H1 (cell line): Measurements from ENCODE around the gene TSKU. TPM values are rescaled to one million over a fixed set of nuclear protein-coding genes. Genes with fewer than 3 reads are reported as not detected.

Experiments
- CTCF ChIA-PET: fragments of 300-600 bp; sonication (Branson Sonifier 250); formaldehyde crosslinking; loops from one replicate; lab custom pipeline; 2021; ENCODE audit not compliant: partially characterized antibody; lab: Charles Lee
- POLR2A ChIA-PET: fragments of 300-600 bp; sonication (Branson Sonifier 250); formaldehyde crosslinking; loops from one replicate; lab custom pipeline; 2021; ENCODE audit warnings: inconsistent platforms; ENCODE audit not compliant: partially characterized antibody; lab: Charles Lee
- DNase-seq, 2 experiments: peaks; one replicate each; pipeline versions ENCODE4 v3.0.0 to v3.0.0-alpha.2; 2010 to 2022; ENCODE audit warnings: low spot score in 2 of 2, low read depth in 1 of 2, mixed read lengths in 1 of 2
- FAIRE-seq: peaks from 2 replicates; lab custom pipeline; 2011; peaks lifted over from hg19 to GRCh38; lab: Jason Lieb, UNC
- H2AFZ ChIP-seq: 2 replicates; pipeline ENCODE4 v1.8.1; 2012; ENCODE audit warnings: low read length, inconsistent platforms
- H2AK5ac ChIP-seq: 2 replicates; pipeline ENCODE4 v1.6.1; 2013; ENCODE audit warnings: low read depth, low read length
- H2BK120ac ChIP-seq: replicated peaks from 2 replicates; pipeline ENCODE3; 2013; ENCODE audit warnings: low read depth, low read length, inconsistent platforms
- H2BK12ac ChIP-seq: 2 replicates; pipeline ENCODE4 v1.6.1; 2013; ENCODE audit warnings: low read depth, low read length
- H2BK15ac ChIP-seq: 2 replicates; pipeline ENCODE4 v1.6.1; 2013; ENCODE audit warnings: low read length
- H2BK20ac ChIP-seq: 2 replicates; pipeline ENCODE4 v1.6.1; 2013; ENCODE audit warnings: low read length
- H2BK5ac ChIP-seq: 2 replicates; pipeline ENCODE4 v1.6.1; 2013; ENCODE audit warnings: low read depth, low read length
- H3K14ac ChIP-seq: 2 replicates; pipeline ENCODE4 v1.6.1; 2013; ENCODE audit warnings: inconsistent platforms; ENCODE audit not compliant: insufficient read length
- H3K18ac ChIP-seq: 2 replicates; pipeline ENCODE4 v1.6.1; 2013; ENCODE audit warnings: low read length; ENCODE audit errors: extremely low read depth
- H3K23ac ChIP-seq: 2 replicates; pipeline ENCODE4 v1.6.1; 2013; ENCODE audit warnings: inconsistent platforms; ENCODE audit not compliant: insufficient read length
- H3K23me2 ChIP-seq: 2 replicates; pipeline ENCODE4 v1.6.1; 2013; ENCODE audit warnings: low read depth, low read length
- H3K27ac ChIP-seq: 2 replicates; pipeline ENCODE4 v1.6.1; 2011; ENCODE audit warnings: low read depth, low read length, inconsistent platforms
- H3K27me3 ChIP-seq, 4 experiments: replicated peaks in 1 of 4; 1 replicate in 1 of 4; 2 replicates in 3 of 4; pipeline versions ENCODE4 v1.6.1 to v1.8.1; 2011 to 2013; ENCODE audit warnings: low read length in 3 of 4, mild to moderate bottlenecking in 3 of 4, inconsistent platforms in 2 of 4, mixed read lengths in 2 of 4, moderate library complexity in 1 of 4; ENCODE audit not compliant: control insufficient read depth in 3 of 4, insufficient read depth in 3 of 4; ENCODE audit errors: extremely low read depth in 1 of 4
- H3K36me3 ChIP-seq, 4 experiments: 2 replicates each; pipeline versions ENCODE4 v1.6.1 to v1.8.1; 2011 to 2013; ENCODE audit warnings: mild to moderate bottlenecking in 4 of 4, low read length in 3 of 4, moderate library complexity in 2 of 4, control low read depth in 1 of 4, inconsistent platforms in 1 of 4; ENCODE audit not compliant: insufficient read depth in 4 of 4, control insufficient read depth in 2 of 4
- H3K4ac ChIP-seq: replicated peaks from 2 replicates; pipeline ENCODE3; 2013; ENCODE audit warnings: low read length, low read depth, mixed read lengths, inconsistent platforms; ENCODE audit not compliant: insufficient read length
- H3K4me1 ChIP-seq, 4 experiments: replicated peaks in 1 of 4; 1 replicate in 1 of 4; 2 replicates in 3 of 4; pipeline versions ENCODE4 v1.6.1 to v1.8.1; 2011 to 2013; ENCODE audit warnings: low read length in 3 of 4, inconsistent platforms in 2 of 4, mixed read lengths in 1 of 4; ENCODE audit not compliant: insufficient read depth in 4 of 4, control insufficient read depth in 3 of 4
- H3K4me2 ChIP-seq, 2 experiments: 2 replicates each; pipeline versions ENCODE4 v1.6.1 to v1.8.1; 2011 to 2013; ENCODE audit warnings: low read depth in 2 of 2, low read length in 2 of 2, control low read depth in 1 of 2, inconsistent platforms in 1 of 2, mild to moderate bottlenecking in 1 of 2; ENCODE audit not compliant: insufficient read depth in 1 of 2
- H3K4me3 ChIP-seq, 4 experiments: fragments of 200-600, 300-600 bp in 1 of 4; sonication (generic), shearing (Covaris generic), sonication (Bioruptor Twin) in 1 of 4; 2 replicates each; pipeline versions ENCODE4 v1.5.1 to v1.8.1; 2011 to 2016; ENCODE audit warnings: low read length in 4 of 4, low read depth in 3 of 4, control low read depth in 2 of 4, inconsistent platforms in 2 of 4, mild to moderate bottlenecking in 2 of 4, mixed read lengths in 1 of 4, moderate library complexity in 1 of 4; ENCODE audit not compliant: insufficient read depth in 2 of 4; ENCODE audit errors: extremely low read depth in 1 of 4
- H3K56ac ChIP-seq: replicated peaks from 2 replicates; pipeline ENCODE3; 2013; ENCODE audit warnings: low read depth, mild to moderate bottlenecking, mixed read lengths, low read length, inconsistent platforms; ENCODE audit not compliant: insufficient read length
- H3K79me1 ChIP-seq: 2 replicates; pipeline ENCODE4 v1.6.1; 2013; ENCODE audit warnings: low read depth, low read length, control low read depth
- H3K79me2 ChIP-seq, 2 experiments: 2 replicates each; pipeline versions ENCODE4 v1.6.1 to v1.8.1; 2012 to 2013; ENCODE audit warnings: low read length in 2 of 2, mild to moderate bottlenecking in 2 of 2, inconsistent platforms in 1 of 2; ENCODE audit not compliant: insufficient read depth in 2 of 2, control insufficient read depth in 1 of 2
- H3K9ac ChIP-seq, 4 experiments: replicated peaks in 1 of 4; 1 replicate in 1 of 4; 2 replicates in 3 of 4; pipeline versions ENCODE4 v1.6.1 to v1.8.1; 2011 to 2013; ENCODE audit warnings: low read depth in 3 of 4, low read length in 3 of 4, control low read depth in 2 of 4, mild to moderate bottlenecking in 2 of 4, moderate library complexity in 2 of 4, inconsistent platforms in 1 of 4; ENCODE audit errors: extremely low read depth in 1 of 4
- H3K9me3 ChIP-seq, 2 experiments: 2 replicates each; pipeline versions ENCODE4 v1.6.1 to v1.8.1; 2012 to 2013; ENCODE audit warnings: mild to moderate bottlenecking in 2 of 2, moderate library complexity in 2 of 2, control low read depth in 1 of 2, inconsistent platforms in 1 of 2, low read depth in 1 of 2, low read length in 1 of 2, mixed read lengths in 1 of 2; ENCODE audit not compliant: insufficient read depth in 2 of 2
- H4K20me1 ChIP-seq, 2 experiments: replicated peaks in 1 of 2; 2 replicates each; pipeline versions ENCODE3 to v1.8.1; 2011 to 2013; ENCODE audit warnings: inconsistent platforms in 2 of 2, low read length in 2 of 2, mild to moderate bottlenecking in 1 of 2; ENCODE audit not compliant: insufficient read depth in 2 of 2, control insufficient read depth in 1 of 2
- H4K5ac ChIP-seq: 2 replicates; pipeline ENCODE4 v1.6.1; 2013; ENCODE audit warnings: low read length, low read depth, mixed read lengths, inconsistent platforms; ENCODE audit not compliant: insufficient read length
- H4K8ac ChIP-seq: 2 replicates; pipeline ENCODE4 v1.8.0; 2013; ENCODE audit warnings: mild to moderate bottlenecking, moderate library complexity, low read length, inconsistent platforms; ENCODE audit not compliant: insufficient read depth; ENCODE audit errors: extremely low read depth
- H4K91ac ChIP-seq: replicated peaks from 2 replicates; pipeline ENCODE3; 2013; ENCODE audit warnings: low read length, mixed read lengths, inconsistent platforms; ENCODE audit not compliant: insufficient read length
- CBX8 ChIP-seq: fragments of 300-800, 300-1000 bp; sonication (generic); IDR thresholded peaks from 2 replicates; pipeline ENCODE4 v1.7.1; 2016; ENCODE audit warnings: low read depth, low read length, borderline replicate concordance
- JUND ChIP-seq: IDR thresholded peaks from 2 replicates; pipeline ENCODE4 v1.6.1; 2011; ENCODE audit warnings: mild to moderate bottlenecking, improper control_type of control experiment, low read length
- POLR2A ChIP-seq, 2 experiments: IDR thresholded peaks; 1 replicate in 1 of 2; 2 replicates in 1 of 2; pipeline ENCODE4 v1.6.1; 2011; ENCODE audit warnings: low read depth in 2 of 2, low read length in 2 of 2, mild to moderate bottlenecking in 2 of 2; ENCODE audit errors: control extremely low read depth in 1 of 2
- RBBP5 ChIP-seq: IDR thresholded peaks from 2 replicates; pipeline ENCODE4 v1.7.1; 2012; ENCODE audit warnings: low read depth, mild to moderate bottlenecking, inconsistent platforms, low read length, moderate library complexity, borderline replicate concordance
- WGBS, 2 experiments: shearing (Covaris generic) in 1 of 2; methylation state at CpG; one replicate each; pipeline versions ENCODE4 v1.1.6 to v1.1.7; 2013 to 2015; ENCODE audit warnings: low lambda C conversion rate in 2 of 2, mixed read lengths in 2 of 2, inconsistent platforms in 1 of 2, low coverage in 1 of 2, missing lambda C conversion rate in 1 of 2; ENCODE audit not compliant: insufficient replicate concordance in 2 of 2, insufficient coverage in 1 of 2, insufficient read length in 1 of 2; ENCODE audit errors: extremely low coverage in 1 of 2, missing lambda C conversion rate in 1 of 2; 5-methylcytosine and 5-hydroxymethylcytosine counted together
- polyA plus RNA-seq, 7 experiments: library from polyadenylated mRNA; depleted of rRNA in 3 of 7; stranded (reverse) in 5 of 7; unstranded in 2 of 7; fragments of >200 nt in 5 of 7; fragments of 200-250 nt in 2 of 7; gene quantifications; 1 replicate in 5 of 7; 2 replicates in 1 of 7; 4 replicates in 1 of 7; pipeline versions ENCODE4 v1.2.1 to v1.2.3, GENCODE V29; 2011 to 2013; ENCODE audit warnings: missing spikeins in 2 of 7, mixed read lengths in 2 of 7
- total RNA-seq: library from RNA; stranded (reverse); fragmentation: NEBNext Ultra II Directional; extraction: Animal tissue kit (Norgen Biotek cat#: 25700); gene quantifications from 2 replicates; pipeline ENCODE4 v1.2.1, GENCODE V29; 2021

TSKU gene
- total and polyA plus RNA-seq, 2 of the 8 experiments (the other 6 are each of a cell fraction or from before 2014, with no cell fraction given): 22.8 to 28.4 TPM

- no peaks in the 10 kb centered on the region for H3K9me3 ChIP-seq
- no peaks in the 10 kb centered on the region for H4K20me1 ChIP-seq
- H4K5ac ChIP-seq: no peak overlapping the region
- H3K4me2 ChIP-seq: no peak overlapping the region
- ChIA-PET CTCF (interaction anchor here (0.6 to 9.6 kb wide), 17 partner anchors 11 to 371 kb away, joined by 3 to 92 read pairs (median 4); no protein-coding TSS in a partner anchor), POLR2A (interaction anchor here (1.3 to 1.7 kb wide), 2 partner anchors 47 to 48 kb away, joined by 4 to 6 read pairs; partner anchors contain the start of gene TSKU)
- H2BK5ac ChIP-seq: 0 out of 2 replicates have a peak overlapping the region, but pooled peaks have one; percentile 17
- no peak for FAIRE-seq
- no peak overlapping the region for H3K18ac ChIP-seq
- H3K27me3 ChIP-seq: no peaks in the 10 kb centered on the region
- H3K36me3 ChIP-seq: no peaks in the 10 kb centered on the region
- H4K8ac ChIP-seq: no peak overlapping the region
- H2BK15ac ChIP-seq: no peak overlapping the region
- TF ChIP-seq RBBP5 (no peak), POLR2A (IDR thresholded peaks at IDR 0.05; ENCODE audit: control extremely low read depth in 1 of 2, low read depth in 2 of 2, low read length in 2 of 2) (no peak), JUND (no peak), CBX8 (no peak)
- no peak for DNase-seq
- no peak overlapping the region for H3K23ac ChIP-seq
- H3K79me1 ChIP-seq: no peaks in the 10 kb centered on the region
- no peak overlapping the region for H3K9ac ChIP-seq
- H3K56ac ChIP-seq: no peak overlapping the region
- H2BK20ac ChIP-seq: no peak overlapping the region
- WGBS, 2 experiments: 72% methylated on average over 4 of the region's 4 CpGs; no CpG with 5 or more reads in 1 of the 2 experiments
- H2AK5ac ChIP-seq: no peak overlapping the region
- no peak overlapping the region for H3K4ac ChIP-seq
- H4K91ac ChIP-seq: no peak overlapping the region
- H3K27ac ChIP-seq: no peak overlapping the region
- H2AFZ ChIP-seq: no peak overlapping the region
- H3K79me2 ChIP-seq: no peaks in the 10 kb centered on the region
- H2BK12ac ChIP-seq: no peak overlapping the region
- no peak overlapping the region for H3K4me3 ChIP-seq
- peaks cover 8 to 17% (median 13%) of the 10 kb centered on the region in 4 experiments for H3K4me1 ChIP-seq
- H3K23me2 ChIP-seq: no peaks in the 10 kb centered on the region
- no peak overlapping the region for H2BK120ac ChIP-seq
- no peak overlapping the region for H3K14ac ChIP-seq
Measured at GRCh38 chr11:76736266-76736665, 46.9 kb upstream of the TSKU start.
